Mesenchymal stem cell (in vitro differentiated cells and primary cell): ENCODE data around the gene BICC1.
A peak's percentile ranks its signal among the peaks of the same experiment; 100 is the strongest.

ENCODE experiments used
- DNase-seq: peaks from one replicate; pipeline ENCODE4 v3.0.0-alpha.2; 2013
- H2AFZ ChIP-seq: one replicate; pipeline ENCODE4 v1.6.1; 2013; ENCODE audit warnings: low read depth, mild to moderate bottlenecking, control low read depth, inconsistent platforms, low read length, moderate library complexity
- H2AK5ac ChIP-seq: 2 replicates; pipeline ENCODE4 v1.6.1; 2013; ENCODE audit warnings: low read length, moderate library complexity, mild to moderate bottlenecking, inconsistent platforms; ENCODE audit not compliant: severe bottlenecking
- H2BK120ac ChIP-seq: one replicate; pipeline ENCODE4 v1.6.1; 2013; ENCODE audit warnings: low read depth, mild to moderate bottlenecking, inconsistent platforms, low read length, moderate library complexity
- H2BK12ac ChIP-seq, 2 experiments: one replicate each; pipeline ENCODE4 v1.6.1; 2013; ENCODE audit warnings: inconsistent platforms in 2 of 2, low read length in 2 of 2, mild to moderate bottlenecking in 2 of 2, moderate library complexity in 2 of 2, control low read depth in 1 of 2
- H2BK15ac ChIP-seq: one replicate; pipeline ENCODE4 v1.6.1; 2013; ENCODE audit warnings: mild to moderate bottlenecking, low read depth, inconsistent platforms; ENCODE audit not compliant: poor library complexity, severe bottlenecking
- H2BK5ac ChIP-seq: 2 replicates; pipeline ENCODE4 v1.6.1; 2013; ENCODE audit warnings: low read depth, mild to moderate bottlenecking, low read length, control low read depth, inconsistent platforms; ENCODE audit not compliant: poor library complexity, severe bottlenecking
- H3K14ac ChIP-seq, 2 experiments: one replicate each; pipeline ENCODE4 v1.6.1; 2013; ENCODE audit warnings: inconsistent platforms in 2 of 2, low read length in 2 of 2, control low read depth in 1 of 2, mild to moderate bottlenecking in 1 of 2, moderate library complexity in 1 of 2
- H3K18ac ChIP-seq, 2 experiments: one replicate each; pipeline ENCODE4 v1.6.1; 2013; ENCODE audit warnings: inconsistent platforms in 2 of 2, low read length in 2 of 2, control low read depth in 1 of 2, low read depth in 1 of 2, mild to moderate bottlenecking in 1 of 2
- H3K23ac ChIP-seq, 2 experiments: one replicate each; pipeline ENCODE4 v1.6.1; 2013; ENCODE audit warnings: inconsistent platforms in 2 of 2, low read length in 2 of 2, mild to moderate bottlenecking in 2 of 2, moderate library complexity in 2 of 2, control low read depth in 1 of 2
- H3K27ac ChIP-seq: 2 replicates; pipeline ENCODE4 v1.5.1; 2013; ENCODE audit warnings: mild to moderate bottlenecking, moderate library complexity, low read length, control low read depth, inconsistent platforms; ENCODE audit not compliant: poor library complexity, severe bottlenecking
- H3K27me3 ChIP-seq, 2 experiments: 2 replicates each; pipeline versions ENCODE4 v1.6.1 to v1.7.0; 2013; ENCODE audit warnings: low read length in 2 of 2, mild to moderate bottlenecking in 2 of 2, moderate library complexity in 2 of 2, control low read depth in 1 of 2, inconsistent platforms in 1 of 2; ENCODE audit not compliant: control insufficient read depth in 1 of 2, insufficient read depth in 1 of 2
- H3K36me3 ChIP-seq, 2 experiments: 2 replicates each; pipeline versions ENCODE4 v1.6.1 to v1.7.0; 2013; ENCODE audit warnings: low read length in 2 of 2, control low read depth in 1 of 2, inconsistent platforms in 1 of 2, low read depth in 1 of 2, mild to moderate bottlenecking in 1 of 2; ENCODE audit not compliant: insufficient read depth in 2 of 2, control insufficient read depth in 1 of 2
- H3K4ac ChIP-seq, 2 experiments: one replicate each; pipeline ENCODE4 v1.6.1; 2013; ENCODE audit warnings: inconsistent platforms in 2 of 2, low read length in 2 of 2, mild to moderate bottlenecking in 2 of 2, moderate library complexity in 2 of 2, control low read depth in 1 of 2, low read depth in 1 of 2
- H3K4me1 ChIP-seq: 2 replicates; pipeline ENCODE4 v1.6.1; 2013; ENCODE audit warnings: low read depth, low read length, control low read depth; ENCODE audit not compliant: control insufficient read depth, insufficient read depth
- H3K4me2 ChIP-seq: 2 replicates; pipeline ENCODE4 v1.6.1; 2013; ENCODE audit warnings: low read length, mild to moderate bottlenecking, inconsistent platforms; ENCODE audit not compliant: poor library complexity, severe bottlenecking
- H3K4me3 ChIP-seq, 2 experiments: 2 replicates each; pipeline versions ENCODE4 v1.5.1 to v1.7.0; 2013; ENCODE audit warnings: low read length in 2 of 2, mild to moderate bottlenecking in 2 of 2, control low read depth in 1 of 2, low read depth in 1 of 2; ENCODE audit not compliant: insufficient read depth in 1 of 2
- H3K79me1 ChIP-seq: replicated peaks from 2 replicates; pipeline ENCODE4 v1.6.1; 2013; ENCODE audit warnings: mild to moderate bottlenecking, control low read depth, low read length, inconsistent platforms; ENCODE audit not compliant: poor library complexity, severe bottlenecking
- H3K9ac ChIP-seq: 2 replicates; pipeline ENCODE4 v1.7.0; 2013; ENCODE audit warnings: mild to moderate bottlenecking, low read length, moderate library complexity
- H3K9me3 ChIP-seq: 2 replicates; pipeline ENCODE4 v1.7.0; 2013; ENCODE audit warnings: mild to moderate bottlenecking, low read length; ENCODE audit not compliant: control insufficient read depth
- H4K8ac ChIP-seq: one replicate; pipeline ENCODE4 v1.6.1; 2013; ENCODE audit warnings: inconsistent platforms, mild to moderate bottlenecking, low read length, moderate library complexity
- H4K91ac ChIP-seq: one replicate; pipeline ENCODE4 v1.6.1; 2013; ENCODE audit warnings: mild to moderate bottlenecking, low read length, inconsistent platforms
- WGBS: methylation state at CpG from one replicate; pipeline ENCODE4 v1.1.7; 2013; ENCODE audit warnings: mixed read lengths; 5-methylcytosine and 5-hydroxymethylcytosine counted together

Gene BICC1

GRCh38 chr10:58724781-58725180 is 212.1 kb downstream of the BICC1 start:
- no peak overlapping the region for H3K9ac ChIP-seq
- whole genome bisulfite sequencing, result 92% methylated on average over 5 of the region's 5 CpGs
- H3K4ac ChIP-seq, result no peak overlapping the region
- peaks cover 13% of the 10 kb centered on the region for H3K79me1 ChIP-seq
- no peak overlapping the region for H3K27ac ChIP-seq
- H3K4me1 ChIP-seq, result peaks cover 6% of the 10 kb centered on the region
- H2BK12ac ChIP-seq, result no peak overlapping the region
- H3K4me2 ChIP-seq, result no peak overlapping the region
- H2AFZ ChIP-seq, result no peak overlapping the region
- H3K14ac ChIP-seq, result no peak overlapping the region
- H3K18ac ChIP-seq, result no peak overlapping the region
- H3K9me3 ChIP-seq, result peaks cover 10% of the 10 kb centered on the region
- H2BK5ac ChIP-seq, result no peak overlapping the region
- H3K4me3 ChIP-seq, result no peak overlapping the region
- no peak overlapping the region for H2BK120ac ChIP-seq
- no peak overlapping the region for H2BK15ac ChIP-seq
- no peak overlapping the region for H4K8ac ChIP-seq
- no peaks in the 10 kb centered on the region for H3K27me3 ChIP-seq
- H2AK5ac ChIP-seq, result no peak overlapping the region
- DNase-seq, result no peak
- H4K91ac ChIP-seq, result no peak overlapping the region
- no peak overlapping the region for H3K23ac ChIP-seq
- H3K36me3 ChIP-seq, result peaks cover 7 to 38% of the 10 kb centered on the region in 2 experiments

GRCh38 chr10:58725901-58726300 is 213.2 kb downstream of the BICC1 start:
- Histone ChIP-seq H3K18ac (no peak overlapping the region), H3K4ac (no peak overlapping the region), H2BK5ac (no peak overlapping the region), H3K4me3 (no peak overlapping the region), H3K27me3 (no peaks in the 10 kb centered on the region), H2BK15ac (no peak overlapping the region), H3K23ac (no peak overlapping the region), H2AFZ (no peak overlapping the region), H4K91ac (no peak overlapping the region), H3K79me1 (peaks cover 8% of the 10 kb centered on the region), H4K8ac (no peak overlapping the region), H3K4me2 (no peak overlapping the region), H3K9ac (no peak overlapping the region), H3K9me3 (peaks cover 22% of the 10 kb centered on the region), H3K36me3 (peaks cover 15 to 50% of the 10 kb centered on the region in 2 experiments), H2BK120ac (no peak overlapping the region), H3K27ac (no peak overlapping the region), H3K4me1 (peaks cover 4% of the 10 kb centered on the region), H2AK5ac (no peak overlapping the region), H2BK12ac (no peak overlapping the region), H3K14ac (no peak overlapping the region)
- no peak for DNase-seq

GRCh38 chr10:58727633-58728032 is 215.0 kb downstream of the BICC1 start:
- Histone ChIP-seq H3K27me3 (no peaks in the 10 kb centered on the region), H2BK15ac (no peak overlapping the region), H3K4me1 (peaks cover 4% of the 10 kb centered on the region), H3K18ac (no peak overlapping the region), H2BK5ac (no peak overlapping the region), H2BK12ac (no peak overlapping the region), H3K9ac (no peak overlapping the region), H2AFZ (no peak overlapping the region), H3K27ac (no peak overlapping the region), H2AK5ac (no peak overlapping the region), H3K9me3 (peaks cover 33% of the 10 kb centered on the region), H3K79me1 (peaks cover 15% of the 10 kb centered on the region), H4K8ac (no peak overlapping the region), H3K14ac (no peak overlapping the region), H3K23ac (no peak overlapping the region), H3K4ac (no peak overlapping the region), H2BK120ac (no peak overlapping the region), H3K36me3 (peaks cover 21 to 64% of the 10 kb centered on the region in 2 experiments), H3K4me3 (no peak overlapping the region), H3K4me2 (no peak overlapping the region), H4K91ac (no peak overlapping the region)
- no peak for DNase-seq

GRCh38 chr10:58731276-58731675 is 218.6 kb downstream of the BICC1 start:
- Histone ChIP-seq H3K14ac (no peak overlapping the region), H3K4me2 (no peak overlapping the region), H3K27me3 (no peaks in the 10 kb centered on the region), H2BK12ac (no peak overlapping the region), H3K4me1 (peaks cover 4% of the 10 kb centered on the region), H3K27ac (no peak overlapping the region), H3K9ac (no peak overlapping the region), H3K9me3 (peaks cover 33% of the 10 kb centered on the region), H4K91ac (no peak overlapping the region), H3K36me3 (peaks cover 18 to 50% of the 10 kb centered on the region in 2 experiments), H3K79me1 (peaks cover 12% of the 10 kb centered on the region), H3K4me3 (peak overlapping the region in 1 of 2 experiments; percentile 25), H3K18ac (no peak overlapping the region), H2BK120ac (no peak overlapping the region), H2AFZ (no peak overlapping the region), H3K23ac (no peak overlapping the region), H3K4ac (no peak overlapping the region), H2BK5ac (no peak overlapping the region), H2BK15ac (no peak overlapping the region), H4K8ac (no peak overlapping the region), H2AK5ac (no peak overlapping the region)
- 94% methylated on average over 3 of the region's 3 CpGs for WGBS
- DNase-seq, result no peak
